ACC112 (cell line): Measurements from ENCODE around the gene PDLIM1.

Experiments used
- H2AFZ ChIP-seq: fragments of 200-600 bp; sonication (generic); one replicate; pipeline ENCODE4 v1.6.0; 2017; ENCODE audit warnings: antibody characterized with exemption, low read length; ENCODE audit not compliant: unreplicated experiment
- H3K27ac ChIP-seq: fragments of 200-600 bp; sonication (generic); 2 replicates; pipeline ENCODE4 v1.5.1; 2014; ENCODE audit warnings: low read depth, mild to moderate bottlenecking, antibody characterized with exemption, low read length, moderate library complexity
- H3K27me3 ChIP-seq: fragments of 200-600 bp; sonication (generic); 2 replicates; pipeline ENCODE4 v1.6.1; 2014; ENCODE audit warnings: mild to moderate bottlenecking, antibody characterized with exemption, low read length, moderate library complexity, mixed read lengths; ENCODE audit not compliant: insufficient read depth
- H3K36me3 ChIP-seq: fragments of 200-600 bp; sonication (generic); 2 replicates; pipeline ENCODE4 v1.6.1; 2016; ENCODE audit warnings: mild to moderate bottlenecking, antibody characterized with exemption, low read length, moderate library complexity, mixed read lengths; ENCODE audit not compliant: insufficient read depth
- H3K4me1 ChIP-seq: fragments of 200-600 bp; sonication (generic); one replicate; pipeline ENCODE4 v1.6.1; 2016; ENCODE audit warnings: low read length, mixed read lengths; ENCODE audit not compliant: insufficient read depth, unreplicated experiment, control insufficient read depth
- H3K4me3 ChIP-seq: fragments of 200-600 bp; sonication (generic); 2 replicates; pipeline ENCODE4 v1.5.1; 2014; ENCODE audit warnings: mild to moderate bottlenecking, low read depth, low read length
- H3K79me2 ChIP-seq: fragments of 200-600 bp; sonication (generic); one replicate; pipeline ENCODE4 v1.6.0; 2016; ENCODE audit warnings: low read length; ENCODE audit not compliant: control insufficient read depth, unreplicated experiment, insufficient read depth

PDLIM1 gene

GRCh38 chr10:95288303-95288702, 2.5 kb downstream of the PDLIM1 start:
- Histone ChIP-seq H3K27ac (peak overlapping the region; percentile 73; the same call in 1 of the 2 replicates), H3K27me3 (no peaks in the 10 kb centered on the region), H2AFZ (no peak overlapping the region), H3K36me3 (no peaks in the 10 kb centered on the region), H3K4me1 (peaks cover 30% of the 10 kb centered on the region), H3K4me3 (no peak overlapping the region), H3K79me2 (peaks cover 61% of the 10 kb centered on the region)

- peaks cover 66% of the 10 kb centered on the region for H3K79me2 ChIP-seq
- peaks cover 30% of the 10 kb centered on the region for H3K4me1 ChIP-seq
- no peaks in the 10 kb centered on the region for H3K36me3 ChIP-seq
- H3K4me3 ChIP-seq: no peak overlapping the region
- no peaks in the 10 kb centered on the region for H3K27me3 ChIP-seq
- H2AFZ ChIP-seq: no peak overlapping the region
- peak overlapping the region; percentile 73 for H3K27ac ChIP-seq
Observed at GRCh38 chr10:95287281-95287680, 3.5 kb downstream of the PDLIM1 start.

GRCh38 chr10:95286707-95287106, 4.1 kb downstream of the PDLIM1 start:
- H3K36me3 ChIP-seq: no peaks in the 10 kb centered on the region
- H3K79me2 ChIP-seq: peaks cover 70% of the 10 kb centered on the region
- H3K4me1 ChIP-seq: peaks cover 30% of the 10 kb centered on the region
- peak overlapping the region; percentile 73 for H3K27ac ChIP-seq
- H3K27me3 ChIP-seq: no peaks in the 10 kb centered on the region
- H3K4me3 ChIP-seq: no peak overlapping the region
- no peak overlapping the region for H2AFZ ChIP-seq

GRCh38 chr10:95285556-95285955, 5.2 kb downstream of the PDLIM1 start:
- no peak overlapping the region for H3K27ac ChIP-seq
- H3K36me3 ChIP-seq: no peaks in the 10 kb centered on the region
- peaks cover 79% of the 10 kb centered on the region for H3K79me2 ChIP-seq
- H2AFZ ChIP-seq: no peak overlapping the region
- peaks cover 34% of the 10 kb centered on the region for H3K4me1 ChIP-seq
- H3K4me3 ChIP-seq: no peak overlapping the region
- no peaks in the 10 kb centered on the region for H3K27me3 ChIP-seq

- H3K79me2 ChIP-seq: peaks cover 75% of the 10 kb centered on the region
- H3K27me3 ChIP-seq: no peaks in the 10 kb centered on the region
- peaks cover 39% of the 10 kb centered on the region for H3K4me1 ChIP-seq
- no peak overlapping the region for H3K27ac ChIP-seq
- H3K4me3 ChIP-seq: no peak overlapping the region
- no peak overlapping the region for H2AFZ ChIP-seq
- no peaks in the 10 kb centered on the region for H3K36me3 ChIP-seq
Observed at GRCh38 chr10:95284807-95285206, 6.0 kb downstream of the PDLIM1 start.

- H3K4me3 ChIP-seq: no peak overlapping the region
- no peaks in the 10 kb centered on the region for H3K27me3 ChIP-seq
- H3K79me2 ChIP-seq: peaks cover 72% of the 10 kb centered on the region
- no peaks in the 10 kb centered on the region for H3K36me3 ChIP-seq
- no peak overlapping the region for H2AFZ ChIP-seq
- no peak overlapping the region for H3K27ac ChIP-seq
- H3K4me1 ChIP-seq: peaks cover 38% of the 10 kb centered on the region
Observed at GRCh38 chr10:95282107-95282506, 8.7 kb downstream of the PDLIM1 start.

- peaks cover 72% of the 10 kb centered on the region for H3K79me2 ChIP-seq
Observed at GRCh38 chr10:95281206-95281605, 9.6 kb downstream of the PDLIM1 start.

GRCh38 chr10:95280637-95281036, 10.2 kb downstream of the PDLIM1 start:
- peaks cover 47% of the 10 kb centered on the region for H3K4me1 ChIP-seq

More at GRCh38 chr10:95281206-95281605, 9.6 kb downstream of the PDLIM1 start:
- H3K27me3 ChIP-seq: no peaks in the 10 kb centered on the region
- no peaks in the 10 kb centered on the region for H3K36me3 ChIP-seq
- no peak overlapping the region for H3K27ac ChIP-seq
- no peak overlapping the region for H3K4me3 ChIP-seq
- peaks cover 42% of the 10 kb centered on the region for H3K4me1 ChIP-seq
- H2AFZ ChIP-seq: no peak overlapping the region

GRCh38 chr10:95279042-95279820, 11.6 kb downstream of the PDLIM1 start:
- Histone ChIP-seq H3K36me3 (no peaks in the 10 kb centered on the region), H3K27me3 (no peaks in the 10 kb centered on the region), H3K79me2 (peaks cover 68% of the 10 kb centered on the region), H3K4me3 (no peak overlapping the region), H2AFZ (no peak overlapping the region), H3K4me1 (peaks cover 61% of the 10 kb centered on the region), H3K27ac (peak overlapping the region; percentile 76)

More at GRCh38 chr10:95280637-95281036, 10.2 kb downstream of the PDLIM1 start:
- peaks cover 70% of the 10 kb centered on the region for H3K79me2 ChIP-seq
- no peak overlapping the region for H3K27ac ChIP-seq
- H3K27me3 ChIP-seq: no peaks in the 10 kb centered on the region
- H3K4me3 ChIP-seq: no peak overlapping the region
- no peak overlapping the region for H2AFZ ChIP-seq
- H3K36me3 ChIP-seq: no peaks in the 10 kb centered on the region

GRCh38 chr10:95278061-95278988, 12.5 kb downstream of the PDLIM1 start:
- Histone ChIP-seq H3K27me3 (no peaks in the 10 kb centered on the region), H3K27ac (peak overlapping the region; percentile 76), H2AFZ (no peak overlapping the region), H3K4me1 (peaks cover 67% of the 10 kb centered on the region), H3K4me3 (no peak overlapping the region), H3K79me2 (peaks cover 62% of the 10 kb centered on the region), H3K36me3 (no peaks in the 10 kb centered on the region)
